HEK293 (cell line): ENCODE data around the gene TSEN2.
"Not testable (repeated sequence)": the region's sequence is repeated elsewhere in the genome, so short reads cannot be mapped to it uniquely, and the experiment has no call there.

ENCODE experiments used
- CTCF ChIA-PET: fragments of 350-600 bp; formaldehyde crosslinking; extraction: SDS; loops from one replicate; lab custom pipeline; 2021; ENCODE audit warnings: antibody characterized with exemption; lab: Yijun Ruan, JAX
- POLR2A ChIA-PET: fragments of 300-600 bp; formaldehyde crosslinking; extraction: SDS; loops from one replicate; lab custom pipeline; 2020; ENCODE audit warnings: antibody characterized with exemption, inconsistent platforms; lab: Yijun Ruan, JAX
- H3K27ac ChIP-seq: fragments of 200-500 bp; sonication (Bioruptor generic); 2 replicates; pipeline ENCODE4 v1.5.1; 2014; ENCODE audit warnings: low read depth, low read length, control low read depth, inconsistent platforms; ENCODE audit errors: extremely low read depth
- H3K36me3 ChIP-seq, 2 experiments: fragments of 200-500 bp in 1 of 2; sonication (Bioruptor generic) in 1 of 2; 1 replicate in 1 of 2; 2 replicates in 1 of 2; pipeline ENCODE4 v1.5.1; 2014 to 2017; ENCODE audit warnings: inconsistent platforms in 2 of 2, low read length in 2 of 2; ENCODE audit not compliant: control insufficient read depth in 2 of 2, insufficient read depth in 1 of 2
- H3K4me1 ChIP-seq: fragments of 200-500 bp; sonication (Bioruptor generic); 2 replicates; pipeline ENCODE4 v1.5.1; 2014; ENCODE audit warnings: mild to moderate bottlenecking, low read length, inconsistent platforms; ENCODE audit not compliant: control insufficient read depth, insufficient read depth
- H3K4me3 ChIP-seq: 2 replicates; pipeline ENCODE4 v1.5.1; 2011; ENCODE audit warnings: low read depth, mild to moderate bottlenecking, control low read depth, low read length, moderate library complexity
- H3K9me3 ChIP-seq: fragments of 200-500 bp; sonication (Bioruptor generic); 2 replicates; pipeline ENCODE4 v1.5.1; 2014; ENCODE audit warnings: low read depth, low read length, inconsistent platforms; ENCODE audit not compliant: control insufficient read depth, insufficient read depth
- ATF2 ChIP-seq: fragments of 450-650 bp; formaldehyde crosslinking; IDR thresholded peaks from 2 replicates; pipeline ENCODE4 v1.5.1; 2016; ENCODE audit warnings: missing biosample characterization, missing genetic modification characterization, low read depth
- HOXC10 ChIP-seq: sonication (generic); formaldehyde crosslinking; IDR thresholded peaks from 2 replicates; pipeline ENCODE4 v1.8.1; 2023; ENCODE audit warnings: mild to moderate bottlenecking, missing genetic modification reagents
- OSR2 ChIP-seq: fragments of 450-650 bp; formaldehyde crosslinking; IDR thresholded peaks from 2 replicates; pipeline ENCODE4 v1.5.1; 2016; ENCODE audit warnings: missing biosample characterization, missing genetic modification characterization
- SCRT1 ChIP-seq: fragments of 450-650 bp; formaldehyde crosslinking; IDR thresholded peaks from 2 replicates; pipeline ENCODE4 v1.5.1; 2016; ENCODE audit warnings: missing biosample characterization, missing genetic modification characterization, borderline replicate concordance
- SCRT2 ChIP-seq: fragments of 450-650 bp; formaldehyde crosslinking; IDR thresholded peaks from 2 replicates; pipeline ENCODE4 v1.5.1; 2016; ENCODE audit warnings: missing biosample characterization, missing genetic modification characterization
- SP7 ChIP-seq: fragments of 450-650 bp; formaldehyde crosslinking; IDR thresholded peaks from 2 replicates; pipeline ENCODE4 v1.5.1; 2016; ENCODE audit warnings: missing biosample characterization, missing genetic modification characterization
- WT1 ChIP-seq: fragments of 450-650 bp; formaldehyde crosslinking; IDR thresholded peaks from 2 replicates; pipeline ENCODE4 v1.5.1; 2016; ENCODE audit warnings: missing biosample characterization, missing genetic modification characterization
- ZBTB17 ChIP-seq: fragments of 450-650 bp; formaldehyde crosslinking; IDR thresholded peaks from 2 replicates; pipeline ENCODE4 v1.5.1; 2016; ENCODE audit warnings: missing biosample characterization, missing genetic modification characterization
- ZBTB20 ChIP-seq: fragments of 450-650 bp; formaldehyde crosslinking; IDR thresholded peaks from 2 replicates; pipeline ENCODE4 v1.5.1; 2016; ENCODE audit warnings: missing biosample characterization, missing genetic modification characterization
- ZFP3 ChIP-seq: fragments of 450-650 bp; formaldehyde crosslinking; IDR thresholded peaks from 2 replicates; pipeline ENCODE4 v1.5.1; 2016; ENCODE audit warnings: low read depth, missing biosample characterization, missing genetic modification characterization
- ZNF10 ChIP-seq: fragments of 450-650 bp; formaldehyde crosslinking; IDR thresholded peaks from 2 replicates; pipeline ENCODE4 v1.5.1; 2017; ENCODE audit warnings: missing biosample characterization, missing genetic modification characterization
- ZNF121 ChIP-seq: fragments of 450-650 bp; formaldehyde crosslinking; IDR thresholded peaks from 2 replicates; pipeline ENCODE4 v1.5.1; 2016; ENCODE audit warnings: missing biosample characterization, missing genetic modification characterization
- ZNF311 ChIP-seq: fragments of 450-650 bp; formaldehyde crosslinking; IDR thresholded peaks from 2 replicates; pipeline ENCODE4 v1.5.1; 2017; ENCODE audit warnings: missing biosample characterization, missing genetic modification characterization, borderline replicate concordance
- ZNF335 ChIP-seq: fragments of 450-650 bp; formaldehyde crosslinking; conservative IDR thresholded peaks from 2 replicates; pipeline ENCODE4 v1.5.1; 2016; ENCODE audit warnings: missing biosample characterization, missing genetic modification characterization
- ZNF366 ChIP-seq: fragments of 450-650 bp; formaldehyde crosslinking; conservative IDR thresholded peaks from 2 replicates; pipeline ENCODE4 v1.5.1; 2016; ENCODE audit warnings: missing biosample characterization, missing genetic modification characterization
- ZNF544 ChIP-seq: fragments of 450-650 bp; formaldehyde crosslinking; IDR thresholded peaks from 2 replicates; pipeline ENCODE4 v1.5.0; 2017; ENCODE audit warnings: missing biosample characterization, missing genetic modification characterization
- ZNF629 ChIP-seq: fragments of 450-650 bp; formaldehyde crosslinking; IDR thresholded peaks from 2 replicates; pipeline ENCODE4 v1.5.1; 2017; ENCODE audit warnings: missing biosample characterization, missing genetic modification characterization
- ZNF785 ChIP-seq: fragments of 450-650 bp; formaldehyde crosslinking; IDR thresholded peaks from 2 replicates; pipeline ENCODE4 v1.5.1; 2016; ENCODE audit warnings: missing biosample characterization, missing genetic modification characterization
- ZSCAN5A ChIP-seq: fragments of 450-650 bp; formaldehyde crosslinking; IDR thresholded peaks from 2 replicates; pipeline ENCODE4 v1.5.1; 2016; ENCODE audit warnings: missing biosample characterization, missing genetic modification characterization
- ZXDB ChIP-seq: fragments of 450-650 bp; formaldehyde crosslinking; IDR thresholded peaks from 2 replicates; pipeline ENCODE4 v1.5.1; 2016; ENCODE audit warnings: missing biosample characterization, missing genetic modification characterization
- TF ChIP-seq, protein P1 (sequence below): fragments of 450-650 bp; formaldehyde crosslinking; IDR thresholded peaks from 2 replicates; pipeline ENCODE4 v1.5.1; 2016; ENCODE audit warnings: missing biosample characterization, missing genetic modification characterization

Gene TSEN2

DNA sequence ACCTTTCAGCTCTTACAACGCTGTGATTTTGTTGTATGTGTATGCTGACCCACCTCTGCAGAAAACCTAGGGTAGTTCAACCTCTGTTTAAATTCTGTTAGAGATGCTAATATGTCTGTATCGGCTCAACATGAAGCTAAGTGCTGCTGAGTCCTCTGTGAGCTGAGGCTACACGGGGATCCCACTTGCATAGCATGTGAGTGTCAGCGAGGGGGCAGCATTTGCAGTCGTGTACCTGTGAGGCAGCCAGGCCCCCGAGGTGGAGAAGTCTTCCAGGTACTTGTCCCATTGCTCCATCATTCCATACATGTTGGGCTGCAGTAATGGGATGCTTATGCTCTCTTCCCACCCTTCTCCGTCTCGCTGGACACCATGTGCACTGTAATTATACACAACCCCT lies 57.3 kb downstream of the TSEN2 start:
- H3K4me3 ChIP-seq, result no peak overlapping the region
- peaks cover 4 to 28% of the 10 kb centered on the region in 2 experiments; a peak in 2 of 3 replicates for H3K36me3 ChIP-seq
- H3K9me3 ChIP-seq, result no peaks in the 10 kb centered on the region
- ChIA-PET POLR2A (no interaction called here), CTCF (interaction anchor here (1.0 kb wide), 1 partner anchor 12 kb away, joined by 3 read pairs; no protein-coding TSS in a partner anchor)
- TF ChIP-seq, protein P1, sequence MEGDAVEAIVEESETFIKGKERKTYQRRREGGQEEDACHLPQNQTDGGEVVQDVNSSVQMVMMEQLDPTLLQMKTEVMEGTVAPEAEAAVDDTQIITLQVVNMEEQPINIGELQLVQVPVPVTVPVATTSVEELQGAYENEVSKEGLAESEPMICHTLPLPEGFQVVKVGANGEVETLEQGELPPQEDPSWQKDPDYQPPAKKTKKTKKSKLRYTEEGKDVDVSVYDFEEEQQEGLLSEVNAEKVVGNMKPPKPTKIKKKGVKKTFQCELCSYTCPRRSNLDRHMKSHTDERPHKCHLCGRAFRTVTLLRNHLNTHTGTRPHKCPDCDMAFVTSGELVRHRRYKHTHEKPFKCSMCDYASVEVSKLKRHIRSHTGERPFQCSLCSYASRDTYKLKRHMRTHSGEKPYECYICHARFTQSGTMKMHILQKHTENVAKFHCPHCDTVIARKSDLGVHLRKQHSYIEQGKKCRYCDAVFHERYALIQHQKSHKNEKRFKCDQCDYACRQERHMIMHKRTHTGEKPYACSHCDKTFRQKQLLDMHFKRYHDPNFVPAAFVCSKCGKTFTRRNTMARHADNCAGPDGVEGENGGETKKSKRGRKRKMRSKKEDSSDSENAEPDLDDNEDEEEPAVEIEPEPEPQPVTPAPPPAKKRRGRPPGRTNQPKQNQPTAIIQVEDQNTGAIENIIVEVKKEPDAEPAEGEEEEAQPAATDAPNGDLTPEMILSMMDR (tag by site-specific recombination), result peak; percentile 32; the same call in 1 of the 2 replicates
- TF ChIP-seq HOXC10, result no peak
- peaks cover 10% of the 10 kb centered on the region; the same call in 1 of the 2 replicates for H3K4me1 ChIP-seq
- H3K27ac ChIP-seq, result no peak overlapping the region

GRCh38 chr3:12543497-12543896 lies 59.2 kb downstream of the TSEN2 start:
- CTCF ChIA-PET, POLR2A ChIA-PET: not testable (repeated sequence)
- peaks cover 4 to 25% of the 10 kb centered on the region in 2 experiments; a peak in 2 of 3 replicates for H3K36me3 ChIP-seq

DNA sequence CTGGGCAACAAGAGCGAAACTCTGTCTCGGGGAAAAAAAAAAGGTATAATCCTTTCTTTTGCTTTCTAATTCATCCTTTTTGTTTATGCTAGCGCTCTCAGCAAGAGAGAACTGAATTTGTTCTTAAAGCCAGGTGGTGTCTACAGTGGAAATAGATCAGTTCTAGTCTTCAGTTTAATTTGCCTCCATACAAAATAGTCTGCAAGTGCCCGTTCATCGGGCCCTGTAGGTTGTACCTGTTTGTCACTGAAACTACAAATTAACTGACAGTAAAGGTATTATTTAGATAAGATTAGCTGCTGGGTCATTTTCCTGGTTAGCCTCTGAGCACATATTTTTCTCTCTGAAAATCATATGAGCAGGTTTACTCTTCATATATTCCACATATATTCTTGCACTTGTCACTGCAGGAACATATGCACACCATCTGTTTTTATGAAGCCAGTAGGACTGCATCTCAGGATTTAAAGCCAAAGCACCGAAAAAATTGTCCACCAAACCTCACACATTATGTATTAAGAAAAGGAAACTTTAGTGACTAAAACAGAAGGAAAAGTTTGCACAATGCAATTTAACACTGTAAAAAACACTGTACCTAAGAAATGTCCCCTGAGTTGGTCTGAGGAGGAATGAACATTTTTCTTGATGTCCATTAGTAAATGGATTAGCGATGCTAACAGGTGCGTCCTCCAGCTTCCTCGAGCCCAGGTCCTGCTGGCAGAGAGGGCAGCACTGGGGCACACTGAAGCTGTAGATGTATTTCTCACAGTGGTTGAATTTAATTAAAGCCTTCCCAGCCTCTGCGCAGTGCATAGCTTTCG lies 60.6 kb downstream of the TSEN2 start:
- TF ChIP-seq ZNF121 (tag by site-specific recombination), result no peak
- 0 out of 2 replicates have a peak, but pooled peaks have one; percentile 21 for TF ChIP-seq ZNF335 (tag by site-specific recombination)
- TF ChIP-seq SCRT1 (tag by site-specific recombination), result peak; percentile 74
- peak; percentile 90 for TF ChIP-seq SCRT2 (tag by site-specific recombination)
- CTCF ChIA-PET, result interaction anchor here (0.9 kb wide), 1 partner anchor 61 kb away, joined by 3 read pairs; no protein-coding TSS in a partner anchor
- peak overlapping the region; percentile 31 for H3K4me3 ChIP-seq
- H3K4me1 ChIP-seq, result peaks cover 10% of the 10 kb centered on the region; the same call in 1 of the 2 replicates
- POLR2A ChIA-PET, result interaction anchor here (1.1 to 1.6 kb wide), 3 partner anchors 9 to 61 kb away, joined by 3 to 12 read pairs (median 5); partner anchors contain the start of genes MKRN2 and TSEN2
- peaks cover 0 to 14% of the 10 kb centered on the region in 2 experiments; a peak in 2 of 3 replicates for H3K36me3 ChIP-seq
- H3K27ac ChIP-seq, result peak overlapping the region; percentile 29
- no peaks in the 10 kb centered on the region for H3K9me3 ChIP-seq

More at GRCh38 chr3:12543497-12543896, 59.2 kb downstream of the TSEN2 start:
- not testable (repeated sequence) for H3K4me3 ChIP-seq
- TF ChIP-seq ZNF121 (tag by site-specific recombination), result peak; percentile 14; the same call in 1 of the 2 replicates
- TF ChIP-seq, all 188 proteins: peak for 1; not testable (repeated sequence) for 187
- H3K27ac ChIP-seq, H3K9me3 ChIP-seq, H3K4me1 ChIP-seq: not testable (repeated sequence)

GRCh38 chr3:12545473-12545791 lies 61.2 kb downstream of the TSEN2 start, which contains the start of gene MKRN2OS:
MKRN2OS (minus strand) TSS chr3:12545499; CDS start chr3:12545464, 35 bp downstream.
- Histone ChIP-seq H3K4me3 (peak within 1 kb of the TSS; percentile 31), H3K36me3 (peaks cover 0 to 9% of the 10 kb centered on the region in 2 experiments; a peak in 2 of 3 replicates), H3K4me1 (peaks cover 10% of the 10 kb centered on the region; the same call in 1 of the 2 replicates), H3K27ac (peak within 1 kb of the TSS; percentile 29), H3K9me3 (no peaks in the 10 kb centered on the region)
- POLR2A ChIA-PET, result interaction anchor here (1.1 to 1.6 kb wide), 3 partner anchors 9 to 61 kb away, joined by 3 to 12 read pairs (median 5); partner anchors contain the start of genes MKRN2 and TSEN2
- CTCF ChIA-PET, result interaction anchor here (0.6 to 0.9 kb wide), 2 partner anchors 62 to 361 kb away, joined by 3 read pairs; no protein-coding TSS in a partner anchor
- TF ChIP-seq ZXDB (tag by site-specific recombination), result peak; percentile 42; the same call in 1 of the 2 replicates
- no peak for TF ChIP-seq ZNF311 (tag by site-specific recombination)
- TF ChIP-seq ZNF785 (tag by site-specific recombination), result no peak
- peak; percentile 85 for TF ChIP-seq WT1
- peak; percentile 54 for TF ChIP-seq ZNF629 (tag by site-specific recombination)
- TF ChIP-seq SCRT2 (tag by site-specific recombination), result peak; percentile 68; the same call in 1 of the 2 replicates
- TF ChIP-seq ATF2 (tag by site-specific recombination), result peak; percentile 90
- TF ChIP-seq ZNF544 (tag by site-specific recombination), result no peak
- no peak for TF ChIP-seq ZSCAN5A (tag by site-specific recombination)
- peak; percentile 27; the same call in 1 of the 2 replicates for TF ChIP-seq ZBTB17 (tag by site-specific recombination)
- peak; percentile 32; the same call in 1 of the 2 replicates for TF ChIP-seq SP7 (tag by site-specific recombination)
- TF ChIP-seq ZBTB20 (tag by site-specific recombination), result 0 out of 2 replicates have a peak, but pooled peaks have one; percentile 25
- TF ChIP-seq ZNF10, result 0 out of 2 replicates have a peak, but pooled peaks have one; percentile 15
- TF ChIP-seq ZFP3 (tag by site-specific recombination), result peak; percentile 79
- TF ChIP-seq OSR2 (tag by site-specific recombination), result peak; percentile 92
- peak; percentile 35; the same call in 1 of the 2 replicates for TF ChIP-seq ZNF366 (tag by site-specific recombination)
